ENCODE measurements around the gene GLRX5. TPM values are rescaled to one million over a fixed set of nuclear protein-coding genes. Genes with fewer than 3 reads are reported as not detected.

Gene GLRX5
- total RNA-seq, 1 experiment from 2014 or later = 58.0 TPM

DNA sequence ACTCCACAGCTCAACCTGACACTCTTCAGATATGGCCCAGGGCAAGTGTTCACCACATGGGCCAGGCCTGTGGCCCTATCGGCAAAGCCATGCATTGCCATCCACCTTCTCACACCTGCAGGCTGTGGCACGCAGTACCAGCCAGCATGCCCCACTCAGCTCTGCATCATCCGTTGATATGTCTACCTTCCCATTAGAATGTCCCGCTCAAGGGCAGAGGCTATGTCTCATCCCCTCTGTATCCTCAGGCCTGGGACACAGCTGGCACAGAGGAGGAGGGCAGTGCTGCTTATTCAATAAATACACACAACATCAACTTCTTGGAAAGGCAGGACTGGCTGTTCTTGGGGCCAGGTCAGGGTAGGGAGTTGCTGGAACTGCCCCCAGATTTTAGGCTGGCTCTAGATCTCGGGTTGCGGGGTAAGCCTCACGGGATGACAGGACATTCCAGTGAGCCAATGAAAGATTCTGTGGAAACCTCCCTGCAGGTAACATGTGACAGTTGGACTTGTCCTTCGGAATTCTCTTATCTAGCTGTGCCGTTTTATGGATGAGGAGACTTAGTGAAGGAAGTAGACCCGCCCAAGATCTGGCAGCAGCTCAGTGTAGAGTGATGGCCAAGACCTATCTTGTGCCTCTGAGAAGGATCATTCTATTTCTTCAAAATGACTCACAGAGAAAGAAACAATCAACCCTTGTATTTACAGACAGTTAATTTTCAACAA, 44.0 kb upstream of the GLRX5 start:
- Mint-ChIP-seq H3K36me3 (ENCODE audit: insufficient read depth, unreplicated experiment) (no peaks in the 10 kb centered on the region), H3K27ac (ENCODE audit: unreplicated experiment) (no peak overlapping the region), H3K27me3 (ENCODE audit: unreplicated experiment) (no peaks in the 10 kb centered on the region), H3K4me1 (ENCODE audit: low read depth, unreplicated experiment) (peaks cover 13% of the 10 kb centered on the region), H3K9me3 (ENCODE audit: low read depth, unreplicated experiment) (no peaks in the 10 kb centered on the region), H3K4me3 (ENCODE audit: low read depth, unreplicated experiment) (no peak overlapping the region)
- DNase-seq = no peak
- CTCF ChIA-PET = interaction anchor here (1.2 kb wide), 1 partner anchor 37 kb away, joined by 4 read pairs; no protein-coding TSS in a partner anchor
- no peak for TF ChIP-seq CTCF (IDR thresholded peaks at IDR 0.05; ENCODE audit: unreplicated experiment)
- BruUV-seq (replicated peaks) = no TSS peak
- intact Hi-C loops (cut with micrococcal nuclease; ENCODE audit: unreplicated experiment) = no loop called here

GRCh38 chr14:95491936-95492608, 42.8 kb upstream of the GLRX5 start:
- Mint-ChIP-seq H3K27ac (ENCODE audit: unreplicated experiment) (no peak overlapping the region), H3K4me3 (ENCODE audit: low read depth, unreplicated experiment) (no peak overlapping the region), H3K9me3 (ENCODE audit: low read depth, unreplicated experiment) (no peaks in the 10 kb centered on the region), H3K36me3 (ENCODE audit: insufficient read depth, unreplicated experiment) (no peaks in the 10 kb centered on the region), H3K4me1 (ENCODE audit: low read depth, unreplicated experiment) (peaks cover 13% of the 10 kb centered on the region), H3K27me3 (ENCODE audit: unreplicated experiment) (no peaks in the 10 kb centered on the region)
- no TSS peak for BruUV-seq (replicated peaks)
- no peak for TF ChIP-seq CTCF (IDR thresholded peaks at IDR 0.05; ENCODE audit: unreplicated experiment)
- no peak for DNase-seq
- CTCF ChIA-PET = interaction anchor here (0.6 kb wide), 1 partner anchor 1823 kb away, joined by 3 read pairs; no protein-coding TSS in a partner anchor
- intact Hi-C loops (cut with micrococcal nuclease; ENCODE audit: unreplicated experiment) = no loop called here

GRCh38 chr14:95493503-95493902, 41.3 kb upstream of the GLRX5 start:
- Mint-ChIP-seq H3K4me3 (ENCODE audit: low read depth, unreplicated experiment) (no peak overlapping the region), H3K27me3 (ENCODE audit: unreplicated experiment) (no peaks in the 10 kb centered on the region), H3K9me3 (ENCODE audit: low read depth, unreplicated experiment) (no peaks in the 10 kb centered on the region), H3K27ac (ENCODE audit: unreplicated experiment) (no peak overlapping the region), H3K4me1 (ENCODE audit: low read depth, unreplicated experiment) (peaks cover 13% of the 10 kb centered on the region), H3K36me3 (ENCODE audit: insufficient read depth, unreplicated experiment) (no peaks in the 10 kb centered on the region)
- CTCF ChIA-PET = no interaction called here
- no TSS peak for BruUV-seq (replicated peaks)
- DNase-seq = no peak
- intact Hi-C loops (cut with micrococcal nuclease; ENCODE audit: unreplicated experiment) = no loop called here
- no peak for TF ChIP-seq CTCF (IDR thresholded peaks at IDR 0.05; ENCODE audit: unreplicated experiment)

DNA sequence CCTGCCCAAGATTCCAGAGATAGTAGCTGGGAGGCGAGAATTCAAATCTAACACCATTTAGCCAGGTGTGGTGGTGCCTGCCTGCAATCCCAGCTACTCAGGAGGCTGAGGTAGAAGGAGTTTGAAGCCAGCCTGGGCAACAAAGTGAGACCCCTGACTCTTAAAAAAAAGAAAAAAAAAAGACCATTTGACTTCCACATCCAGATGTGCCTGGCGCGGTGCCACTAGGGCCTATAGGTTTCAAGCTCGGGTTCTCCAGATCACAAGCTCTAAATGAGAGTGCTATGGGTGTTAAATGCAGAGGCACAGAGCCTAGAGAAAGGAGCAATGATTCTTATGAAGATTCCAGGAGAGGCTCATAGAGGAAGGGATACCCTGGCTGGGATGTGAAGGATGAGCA, 40.9 kb upstream of the GLRX5 start:
- CTCF ChIA-PET = no interaction called here
- DNase-seq = no peak
- BruUV-seq (replicated peaks) = no TSS peak
- Mint-ChIP-seq H3K27me3 (ENCODE audit: unreplicated experiment) (no peaks in the 10 kb centered on the region), H3K27ac (ENCODE audit: unreplicated experiment) (no peak overlapping the region), H3K36me3 (ENCODE audit: insufficient read depth, unreplicated experiment) (no peaks in the 10 kb centered on the region), H3K4me3 (ENCODE audit: low read depth, unreplicated experiment) (no peak overlapping the region), H3K9me3 (ENCODE audit: low read depth, unreplicated experiment) (no peaks in the 10 kb centered on the region), H3K4me1 (ENCODE audit: low read depth, unreplicated experiment) (peaks cover 15% of the 10 kb centered on the region)
- intact Hi-C loops (cut with micrococcal nuclease; ENCODE audit: unreplicated experiment) = no loop called here
- TF ChIP-seq CTCF (IDR thresholded peaks at IDR 0.05; ENCODE audit: unreplicated experiment) = no peak

Data from Calu3 (cell line).